Activated CD8-positive, alpha-beta memory T cell treated with anti-CD3 and anti-CD28 coated beads for 48 hours (primary cell): Measurements from ENCODE around the gene SCNN1A.

Source experiments
- DNase-seq, 3 experiments: peaks; one replicate each; pipeline ENCODE4 v3.0.0-alpha.2; 2020; ENCODE audit warnings: low read depth in 2 of 3, low spot score in 2 of 3

Gene SCNN1A

GRCh38 chr12:6335451-6336078, 39.8 kb downstream of the SCNN1A start:
- DNase-seq = peak in 2 of 3 experiments; percentile 77 to 81

- no peak for DNase-seq
These were observed 40.4 kb downstream of the SCNN1A start for GRCh38 chr12:6334940-6335450.

- DNase-seq = no peak
These were observed 41.0 kb downstream of the SCNN1A start for GRCh38 chr12:6334359-6334758.

- DNase-seq = no peak
These were observed 41.8 kb downstream of the SCNN1A start for GRCh38 chr12:6333566-6333965.

GRCh38 chr12:6333029-6333428, 42.3 kb downstream of the SCNN1A start:
- DNase-seq = no peak

GRCh38 chr12:6332459-6332858, 42.9 kb downstream of the SCNN1A start:
- DNase-seq = no peak

GRCh38 chr12:6330999-6331714, 44.2 kb downstream of the SCNN1A start:
- DNase-seq = no peak

- DNase-seq = no peak
These were observed 45.2 kb downstream of the SCNN1A start for GRCh38 chr12:6330192-6330591.

GRCh38 chr12:6329703-6330064, 45.7 kb downstream of the SCNN1A start:
- no peak for DNase-seq

GRCh38 chr12:6328945-6329702, 46.2 kb downstream of the SCNN1A start:
- DNase-seq = no peak

- DNase-seq = no peak
These were observed 47.2 kb downstream of the SCNN1A start for GRCh38 chr12:6328045-6328779.

- DNase-seq = no peak
These were observed 47.9 kb downstream of the SCNN1A start for GRCh38 chr12:6327229-6328041.

GRCh38 chr12:6326316-6327228, 48.8 kb downstream of the SCNN1A start:
- DNase-seq = no peak

- DNase-seq = no peak
These were observed 50.2 kb downstream of the SCNN1A start for GRCh38 chr12:6324936-6325750.

GRCh38 chr12:6323995-6324711, 51.2 kb downstream of the SCNN1A start:
- no peak for DNase-seq

GRCh38 chr12:6323340-6323994, 51.9 kb downstream of the SCNN1A start:
- no peak for DNase-seq

- no peak for DNase-seq
These were observed 52.4 kb downstream of the SCNN1A start for GRCh38 chr12:6322969-6323339.
